PC-3 (cell line): ENCODE results near the gene ESYT1. TPM values are rescaled to one million over a fixed set of nuclear protein-coding genes. Genes with fewer than 3 reads are reported as not detected.

Experiments
- ATAC-seq: fragments of 200-7000 bp; cut with Tn5 transposase; 2 replicates; pipeline ENCODE4 v1.9.1; 2020; ENCODE audit warnings: mild to moderate bottlenecking, moderate library complexity
- BruUV-seq: library from RNA; stranded (reverse); fragments of 400-500 nt; replicated peaks from 2 replicates; lab custom pipeline; 2021; lab: Mats Ljungman, UMichigan
- CTCF ChIA-PET: fragments of 300-600 bp; sonication (Branson Sonifier 250); formaldehyde crosslinking; loops from one replicate; lab custom pipeline; 2022; ENCODE audit warnings: antibody characterized with exemption; lab: Charles Lee
- POLR2A ChIA-PET: fragments of 300-600 bp; sonication (Branson Sonifier 250); formaldehyde crosslinking; loops from one replicate; lab custom pipeline; 2022; ENCODE audit warnings: antibody characterized with exemption; ENCODE audit not compliant: unreplicated experiment; lab: Charles Lee
- DNase-seq: peaks from one replicate; pipeline ENCODE4 v3.0.0-alpha.2; 2015
- H2AFZ ChIP-seq: fragments of 300-600 bp; sonication (generic); 2 replicates; pipeline ENCODE4 v1.6.0; 2016; ENCODE audit warnings: antibody characterized with exemption, low read length
- H3F3A ChIP-seq: fragments of 300-600 bp; sonication (generic); one replicate; pipeline ENCODE4 v1.6.0; 2017; ENCODE audit warnings: antibody characterized with exemption, low read length, control low read depth, mild to moderate bottlenecking; ENCODE audit not compliant: unreplicated experiment
- H3K27ac ChIP-seq: fragments of 300-600 bp; sonication (generic); 2 replicates; pipeline ENCODE4 v1.5.1; 2016; ENCODE audit warnings: mild to moderate bottlenecking, low read length
- H3K27me3 ChIP-seq: fragments of 300-600 bp; sonication (generic); 2 replicates; pipeline ENCODE4 v1.6.1; 2016; ENCODE audit warnings: low read length, mixed read lengths
- H3K36me3 ChIP-seq: fragments of 300-600 bp; sonication (generic); 2 replicates; pipeline ENCODE4 v1.6.1; 2016; ENCODE audit warnings: low read depth, mixed run types, low read length, mixed read lengths
- H3K4me1 ChIP-seq: fragments of 300-600 bp; sonication (generic); 2 replicates; pipeline ENCODE4 v1.5.1; 2016; ENCODE audit warnings: low read length; ENCODE audit not compliant: insufficient read depth
- H3K4me2 ChIP-seq: fragments of 300-600 bp; sonication (generic); 2 replicates; pipeline ENCODE4 v1.6.0; 2016; ENCODE audit warnings: low read length
- H3K4me3 ChIP-seq: fragments of 300-600 bp; sonication (generic); 2 replicates; pipeline ENCODE4 v1.5.1; 2016; ENCODE audit warnings: mild to moderate bottlenecking, low read length, mixed read lengths
- H3K79me2 ChIP-seq: fragments of 300-600 bp; sonication (generic); 2 replicates; pipeline ENCODE4 v1.6.1; 2017; ENCODE audit warnings: low read length, mixed read lengths
- H3K9ac ChIP-seq: fragments of 300-600 bp; sonication (generic); 2 replicates; pipeline ENCODE4 v1.6.0; 2016; ENCODE audit warnings: mild to moderate bottlenecking, low read length
- H3K9me2 ChIP-seq: fragments of 300-600 bp; sonication (generic); replicated peaks from 2 replicates; pipeline ENCODE4 v1.6.1; 2016; ENCODE audit warnings: mixed run types, low read length, mixed read lengths
- H3K9me3 ChIP-seq: fragments of 300-600 bp; sonication (generic); 2 replicates; pipeline ENCODE4 v1.6.1; 2016; ENCODE audit warnings: low read length, mixed read lengths
- H4K20me1 ChIP-seq: fragments of 300-600 bp; sonication (generic); 2 replicates; pipeline ENCODE4 v1.6.1; 2016; ENCODE audit warnings: low read length, mixed read lengths
- EZH2 ChIP-seq: fragments of 300-600 bp; sonication (generic); IDR thresholded peaks from one replicate; pipeline ENCODE4 v1.6.1; 2017; ENCODE audit warnings: antibody characterized with exemption, mild to moderate bottlenecking, low read length; ENCODE audit not compliant: unreplicated experiment
- EZH2phosphoT487 ChIP-seq: fragments of 300-600 bp; sonication (generic); IDR thresholded peaks from 2 replicates; pipeline ENCODE4 v1.6.1; 2018; ENCODE audit warnings: mild to moderate bottlenecking, antibody characterized with exemption, low read length, borderline replicate concordance
- intact Hi-C: fragments of 100-400 bp; cut with micrococcal nuclease; formaldehyde crosslinking; loops from 2 replicates; pipeline ENCODE4 v1.9.0; 2023
- total RNA-seq: library from RNA; depleted of rRNA; stranded (reverse); fragments of >200 nt; gene quantifications from 2 replicates; pipeline ENCODE4 v1.2.3, GENCODE V29; 2014
- TF ChIP-seq, protein P1 (sequence below): fragments of 300-600 bp; sonication (generic); conservative IDR thresholded peaks from 2 replicates; pipeline ENCODE4 v1.5.1; 2017; ENCODE audit warnings: antibody characterized with exemption, low read depth, mild to moderate bottlenecking, low read length

Gene ESYT1
- total RNA-seq, 1 experiment from 2014 or later, result 120 TPM

DNA sequence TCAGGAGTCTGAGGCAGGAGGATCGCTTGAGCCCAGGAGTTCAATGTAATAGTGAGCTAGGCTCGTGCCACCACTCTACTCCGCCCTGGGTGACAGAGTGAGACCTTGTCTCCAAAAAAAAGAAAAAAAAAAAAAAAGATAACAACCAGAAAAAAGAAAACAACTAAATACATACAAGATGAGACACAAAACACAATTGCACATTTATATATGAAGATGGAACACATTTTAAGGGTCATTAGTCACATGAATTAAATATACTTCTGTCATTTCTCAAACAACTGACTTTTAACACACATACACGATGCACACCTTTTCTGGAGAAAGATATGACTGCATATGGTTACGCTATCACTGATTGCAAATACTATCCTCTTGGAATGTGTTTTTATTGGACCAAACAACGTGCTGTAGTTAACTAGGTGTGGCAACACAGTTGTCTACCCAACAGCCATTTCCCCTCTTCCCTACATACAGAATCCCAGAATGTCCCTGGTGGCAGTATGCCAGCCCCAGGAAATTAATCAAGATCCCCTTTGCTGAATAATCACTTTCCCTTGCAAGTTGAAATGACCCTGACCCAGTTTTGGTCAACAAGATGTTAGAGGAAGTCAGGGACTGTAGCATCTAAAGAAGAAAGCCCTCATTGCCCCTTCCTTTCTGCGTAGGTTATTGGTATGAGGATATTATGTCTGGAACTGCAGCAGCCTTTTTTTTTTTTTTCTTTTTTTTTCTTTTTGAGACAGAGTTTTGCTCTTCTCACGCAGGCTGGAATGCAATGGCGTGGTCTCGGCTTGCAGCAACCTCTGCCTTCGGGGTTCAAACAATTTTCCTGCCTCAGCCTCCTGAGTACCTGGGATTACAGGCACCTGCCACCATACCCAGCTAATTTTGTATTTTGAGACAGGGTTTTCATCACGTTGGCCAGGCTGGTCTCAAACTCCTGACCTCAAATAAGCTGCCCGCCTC is 18.7 kb downstream of the ESYT1 start:
- BruUV-seq, result TSS peak; percentile 13
- Histone ChIP-seq H3K27ac (no peak overlapping the region), H3F3A (peaks cover 3% of the 10 kb centered on the region), H3K4me2 (peak overlapping the region; percentile 7; the same call in 1 of the 2 replicates), H3K27me3 (no peaks in the 10 kb centered on the region), H4K20me1 (no peaks in the 10 kb centered on the region), H3K9ac (no peak overlapping the region), H3K9me2 (no peaks in the 10 kb centered on the region), H3K36me3 (peaks cover 30% of the 10 kb centered on the region), H3K4me3 (no peak overlapping the region), H3K9me3 (no peaks in the 10 kb centered on the region), H3K4me1 (peaks cover 20% of the 10 kb centered on the region), H3K79me2 (no peaks in the 10 kb centered on the region), H2AFZ (no peak overlapping the region)
- ATAC-seq, result peak; percentile 63
- CTCF ChIA-PET, result no interaction called here
- POLR2A ChIA-PET, result no interaction called here
- intact Hi-C loops, result no loop called here
- DNase-seq, result peak; percentile 50
- TF ChIP-seq, protein P1, sequence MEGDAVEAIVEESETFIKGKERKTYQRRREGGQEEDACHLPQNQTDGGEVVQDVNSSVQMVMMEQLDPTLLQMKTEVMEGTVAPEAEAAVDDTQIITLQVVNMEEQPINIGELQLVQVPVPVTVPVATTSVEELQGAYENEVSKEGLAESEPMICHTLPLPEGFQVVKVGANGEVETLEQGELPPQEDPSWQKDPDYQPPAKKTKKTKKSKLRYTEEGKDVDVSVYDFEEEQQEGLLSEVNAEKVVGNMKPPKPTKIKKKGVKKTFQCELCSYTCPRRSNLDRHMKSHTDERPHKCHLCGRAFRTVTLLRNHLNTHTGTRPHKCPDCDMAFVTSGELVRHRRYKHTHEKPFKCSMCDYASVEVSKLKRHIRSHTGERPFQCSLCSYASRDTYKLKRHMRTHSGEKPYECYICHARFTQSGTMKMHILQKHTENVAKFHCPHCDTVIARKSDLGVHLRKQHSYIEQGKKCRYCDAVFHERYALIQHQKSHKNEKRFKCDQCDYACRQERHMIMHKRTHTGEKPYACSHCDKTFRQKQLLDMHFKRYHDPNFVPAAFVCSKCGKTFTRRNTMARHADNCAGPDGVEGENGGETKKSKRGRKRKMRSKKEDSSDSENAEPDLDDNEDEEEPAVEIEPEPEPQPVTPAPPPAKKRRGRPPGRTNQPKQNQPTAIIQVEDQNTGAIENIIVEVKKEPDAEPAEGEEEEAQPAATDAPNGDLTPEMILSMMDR, result no peak
- TF ChIP-seq EZH2phosphoT487 (no peak), EZH2 (no peak)

GRCh38 chr12:56150563-56150962 is 22.5 kb downstream of the ESYT1 start:
- ChIA-PET POLR2A (no interaction called here), CTCF (no interaction called here)
- Histone ChIP-seq H3F3A (peaks cover 3% of the 10 kb centered on the region), H3K79me2 (peaks cover 12% of the 10 kb centered on the region), H3K36me3 (no peaks in the 10 kb centered on the region; the same call in 1 of the 2 replicates), H3K27ac (no peak overlapping the region), H4K20me1 (no peaks in the 10 kb centered on the region), H3K4me1 (peaks cover 29% of the 10 kb centered on the region), H2AFZ (no peak overlapping the region), H3K4me3 (no peak overlapping the region), H3K9me3 (no peaks in the 10 kb centered on the region), H3K4me2 (no peak overlapping the region), H3K27me3 (no peaks in the 10 kb centered on the region), H3K9ac (no peak overlapping the region), H3K9me2 (no peaks in the 10 kb centered on the region)
- TF ChIP-seq, protein P1, result no peak
- no peak for TF ChIP-seq EZH2
- no peak for TF ChIP-seq EZH2phosphoT487
- intact Hi-C loops, result no loop called here
- BruUV-seq, result no TSS peak
- peak; percentile 41 for DNase-seq
- no peak for ATAC-seq
